Endothelial cell of umbilical vein (primary cell): ENCODE measurements around the gene ANKRD44. TPM values are rescaled to one million over a fixed set of nuclear protein-coding genes. Genes with fewer than 3 reads are reported as not detected.

Experiments
- BruUV-seq: library from RNA; stranded (reverse); fragments of 400-500 nt; replicated peaks from 2 replicates; lab custom pipeline; 2021; lab: Mats Ljungman, UMichigan
- CTCF ChIA-PET: fragments of 300-600, 350-600 bp; sonication (Branson Sonifier 250); formaldehyde crosslinking; loops from one replicate; lab custom pipeline; 2021; ENCODE audit warnings: antibody characterized with exemption, inconsistent platforms; lab: Charles Lee
- POLR2A ChIA-PET: fragments of 300-600, 350-600 bp; sonication (Branson Sonifier 250); formaldehyde crosslinking; loops from one replicate; lab custom pipeline; 2021; ENCODE audit warnings: antibody characterized with exemption, inconsistent platforms; lab: Charles Lee
- DNase-seq: peaks from one replicate; pipeline ENCODE4 v3.0.0-alpha.2; 2011; ENCODE audit warnings: low read depth, low spot score
- FAIRE-seq: peaks from 2 replicates; lab custom pipeline; 2011; peaks lifted over from hg19 to GRCh38; lab: Jason Lieb, UNC
- H2AFZ ChIP-seq: 2 replicates; pipeline ENCODE4 v1.6.0; 2012; ENCODE audit warnings: low read depth, low read length, control low read depth, inconsistent platforms
- H3K27ac ChIP-seq: 2 replicates; pipeline ENCODE4 v1.5.1; 2011; ENCODE audit warnings: low read depth, mild to moderate bottlenecking, control low read depth, low read length, moderate library complexity; ENCODE audit not compliant: insufficient read depth
- H3K27me3 ChIP-seq, 2 experiments: 2 replicates each; pipeline versions ENCODE4 v1.6.0 to v1.6.1; 2011; ENCODE audit warnings: low read length in 2 of 2, mixed read lengths in 1 of 2; ENCODE audit not compliant: control insufficient read depth in 2 of 2, insufficient read depth in 2 of 2
- H3K36me3 ChIP-seq, 2 experiments: 2 replicates in 1 of 2; 3 replicates in 1 of 2; pipeline ENCODE4 v1.5.1; 2011; ENCODE audit warnings: low read length in 2 of 2, mild to moderate bottlenecking in 1 of 2, moderate library complexity in 1 of 2; ENCODE audit not compliant: control insufficient read depth in 2 of 2, insufficient read depth in 2 of 2; ENCODE audit errors: extremely low read depth in 1 of 2
- H3K4me1 ChIP-seq: 3 replicates; pipeline ENCODE4 v1.5.1; 2011; ENCODE audit warnings: mild to moderate bottlenecking, low read length; ENCODE audit not compliant: control insufficient read depth, insufficient read depth; ENCODE audit errors: extremely low read depth
- H3K4me2 ChIP-seq: 2 replicates; pipeline ENCODE4 v1.6.1; 2011; ENCODE audit warnings: low read length, control low read depth, mixed read lengths; ENCODE audit not compliant: insufficient read depth
- H3K4me3 ChIP-seq, 3 experiments: fragments of 200-600 bp in 1 of 3; sonication (generic), shearing (Covaris generic) in 1 of 3; replicated peaks in 1 of 3; 2 replicates each; pipeline ENCODE4 v1.5.1; 2011 to 2016; ENCODE audit warnings: control low read depth in 3 of 3, low read length in 3 of 3, mild to moderate bottlenecking in 2 of 3, inconsistent platforms in 1 of 3, low read depth in 1 of 3, moderate library complexity in 1 of 3; ENCODE audit not compliant: insufficient read depth in 1 of 3
- H3K79me2 ChIP-seq: 2 replicates; pipeline ENCODE4 v1.6.0; 2012; ENCODE audit warnings: low read length, inconsistent platforms; ENCODE audit not compliant: control insufficient read depth, insufficient read depth
- H3K9ac ChIP-seq: replicated peaks from 2 replicates; pipeline ENCODE3; 2011; ENCODE audit warnings: low read length, control low read depth; ENCODE audit not compliant: insufficient read depth; ENCODE audit errors: extremely low read depth
- H3K9me1 ChIP-seq: replicated peaks from 3 replicates; pipeline ENCODE4 v1.6.0; 2011; ENCODE audit warnings: mild to moderate bottlenecking, low read length; ENCODE audit not compliant: control insufficient read depth, insufficient read depth; ENCODE audit errors: extremely low read depth
- H3K9me3 ChIP-seq: replicated peaks from 2 replicates; pipeline ENCODE4 v1.5.1; 2012; ENCODE audit warnings: low read length, inconsistent platforms; ENCODE audit not compliant: control insufficient read depth, insufficient read depth
- H4K20me1 ChIP-seq: replicated peaks from 2 replicates; pipeline ENCODE3; 2011; ENCODE audit warnings: mild to moderate bottlenecking, low read length; ENCODE audit not compliant: control insufficient read depth, insufficient read depth; ENCODE audit errors: extremely low read depth
- EZH2 ChIP-seq: IDR thresholded peaks from 2 replicates; pipeline ENCODE4 v1.6.1; 2012; ENCODE audit warnings: borderline replicate concordance, low read depth, mild to moderate bottlenecking, moderate library complexity, low read length, inconsistent platforms; ENCODE audit not compliant: severe bottlenecking
- FOS ChIP-seq: IDR thresholded peaks from 2 replicates; pipeline ENCODE4 v1.6.1; 2011; ENCODE audit warnings: mild to moderate bottlenecking, low read length, moderate library complexity, borderline replicate concordance; ENCODE audit not compliant: insufficient read depth
- GATA2 ChIP-seq: IDR thresholded peaks from 2 replicates; pipeline ENCODE4 v1.7.0; 2011; ENCODE audit warnings: low read depth, mild to moderate bottlenecking, moderate library complexity, mixed read lengths, low read length; ENCODE audit not compliant: insufficient read length, insufficient read depth
- JUN ChIP-seq: IDR thresholded peaks from 2 replicates; pipeline ENCODE4 v1.6.1; 2011; ENCODE audit warnings: borderline replicate concordance, low read depth; ENCODE audit not compliant: insufficient read length, insufficient read depth
- MYC ChIP-seq: IDR thresholded peaks from one replicate; pipeline ENCODE4 v1.6.1; 2011; ENCODE audit warnings: mild to moderate bottlenecking, low read depth, low read length
- POLR2A ChIP-seq: IDR thresholded peaks from 2 replicates; pipeline ENCODE4 v1.6.1; 2012; ENCODE audit warnings: low read depth, mild to moderate bottlenecking, control low read depth, low read length
- POLR2AphosphoS5 ChIP-seq: IDR thresholded peaks from 2 replicates; pipeline ENCODE4 v1.6.1; 2012; ENCODE audit warnings: low read depth, mild to moderate bottlenecking, control low read depth, low read length, moderate library complexity; ENCODE audit not compliant: insufficient read depth
- dilution Hi-C: fragments of 300-500 bp; cut with MboI; formaldehyde crosslinking; loops from one replicate; pipeline ENCODE4 v1.15.0; 2019; ENCODE audit warnings: low sequenced_read_pairs; ENCODE audit not compliant: extremely low pct_ligation_motif_present
- intact Hi-C: fragments of 100-400 bp; cut with micrococcal nuclease; formaldehyde crosslinking; loops from one replicate; pipeline ENCODE4 v1.10.0; 2022
- polyA plus RNA-seq, 4 experiments: library from polyadenylated mRNA; depleted of rRNA in 3 of 4; stranded (reverse) in 3 of 4; unstranded in 1 of 4; fragments of >200 nt; gene quantifications; 2 replicates each; pipeline versions ENCODE4 v1.2.1 to v1.2.3, GENCODE V29; 2011 to 2012; ENCODE audit warnings: missing spikeins in 1 of 4
- total RNA-seq: library from RNA; stranded (reverse); gene quantifications from 2 replicates; pipeline ENCODE4 v1.2.3, GENCODE V29; 2021
- TF ChIP-seq, protein P1 (sequence below): IDR thresholded peaks from 2 replicates; pipeline ENCODE4 v1.6.1; 2011; ENCODE audit not compliant: insufficient read depth, insufficient read length
- TF ChIP-seq, protein P2 (sequence below), 2 donors: IDR thresholded peaks; 1 replicate in 1 of 2; 2 replicates in 1 of 2; pipeline ENCODE4 v1.5.1; 2011; ENCODE audit warnings: low read length in 2 of 2, mild to moderate bottlenecking in 2 of 2, moderate library complexity in 2 of 2, control low read depth in 1 of 2, inconsistent platforms in 1 of 2, low read depth in 1 of 2; ENCODE audit not compliant: insufficient read depth in 1 of 2; ENCODE audit errors: extremely low read depth in 1 of 2

The ANKRD44 gene
- total and polyA plus RNA-seq, 2 donors (not counting 3 experiments of a cell fraction or from before 2014, with no cell fraction given), result 3.4 to 6.1 TPM

DNA sequence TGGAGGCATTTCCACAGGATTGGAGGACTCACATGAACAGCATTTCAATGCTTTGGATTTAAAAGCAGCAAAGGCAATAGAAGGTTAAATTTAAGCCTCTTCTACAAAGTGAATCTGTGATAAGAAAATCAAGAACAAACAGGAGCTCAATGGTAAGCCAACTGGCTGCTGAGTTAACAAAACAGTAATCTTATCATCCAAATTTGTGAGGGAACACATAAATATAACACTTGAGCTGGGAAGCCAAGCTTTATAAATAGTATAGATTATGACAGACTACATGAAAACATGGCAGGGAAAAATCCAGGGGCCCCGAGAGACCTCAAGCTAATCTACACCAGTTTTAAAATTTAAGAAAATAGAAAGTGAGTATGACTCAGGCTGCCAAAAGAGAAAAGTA lies 275.6 kb downstream of the ANKRD44 start:
- no TSS peak for BruUV-seq
- dilution Hi-C loops (no loop called here), intact Hi-C loops (no loop called here)
- H3K4me3 ChIP-seq, result no peak overlapping the region
- TF ChIP-seq, protein P1, sequence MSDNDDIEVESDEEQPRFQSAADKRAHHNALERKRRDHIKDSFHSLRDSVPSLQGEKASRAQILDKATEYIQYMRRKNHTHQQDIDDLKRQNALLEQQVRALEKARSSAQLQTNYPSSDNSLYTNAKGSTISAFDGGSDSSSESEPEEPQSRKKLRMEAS, result no peak
- TF ChIP-seq FOS (no peak), JUN (no peak), POLR2A (no peak), EZH2 (no peak), GATA2 (no peak), MYC (no peak), POLR2AphosphoS5 (no peak)
- TF ChIP-seq, protein P2, sequence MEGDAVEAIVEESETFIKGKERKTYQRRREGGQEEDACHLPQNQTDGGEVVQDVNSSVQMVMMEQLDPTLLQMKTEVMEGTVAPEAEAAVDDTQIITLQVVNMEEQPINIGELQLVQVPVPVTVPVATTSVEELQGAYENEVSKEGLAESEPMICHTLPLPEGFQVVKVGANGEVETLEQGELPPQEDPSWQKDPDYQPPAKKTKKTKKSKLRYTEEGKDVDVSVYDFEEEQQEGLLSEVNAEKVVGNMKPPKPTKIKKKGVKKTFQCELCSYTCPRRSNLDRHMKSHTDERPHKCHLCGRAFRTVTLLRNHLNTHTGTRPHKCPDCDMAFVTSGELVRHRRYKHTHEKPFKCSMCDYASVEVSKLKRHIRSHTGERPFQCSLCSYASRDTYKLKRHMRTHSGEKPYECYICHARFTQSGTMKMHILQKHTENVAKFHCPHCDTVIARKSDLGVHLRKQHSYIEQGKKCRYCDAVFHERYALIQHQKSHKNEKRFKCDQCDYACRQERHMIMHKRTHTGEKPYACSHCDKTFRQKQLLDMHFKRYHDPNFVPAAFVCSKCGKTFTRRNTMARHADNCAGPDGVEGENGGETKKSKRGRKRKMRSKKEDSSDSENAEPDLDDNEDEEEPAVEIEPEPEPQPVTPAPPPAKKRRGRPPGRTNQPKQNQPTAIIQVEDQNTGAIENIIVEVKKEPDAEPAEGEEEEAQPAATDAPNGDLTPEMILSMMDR (IDR thresholded peaks at IDR 0.05; ENCODE audit: extremely low read depth in 1 of 2, insufficient read depth in 1 of 2, low read depth in 1 of 2, low read length in 2 of 2), result no peak
- H3K79me2 ChIP-seq, result no peaks in the 10 kb centered on the region
- no peaks in the 10 kb centered on the region for H3K9me1 ChIP-seq
- no peak overlapping the region for H3K27ac ChIP-seq
- no peak overlapping the region for H2AFZ ChIP-seq
- FAIRE-seq, result no peak
- peaks cover 10% of the 10 kb centered on the region for H3K4me1 ChIP-seq
- H3K4me2 ChIP-seq, result no peak overlapping the region
- no peaks in the 10 kb centered on the region for H3K9me3 ChIP-seq
- no peaks in the 10 kb centered on the region for H4K20me1 ChIP-seq
- no peak for DNase-seq
- no peaks in the 10 kb centered on the region for H3K27me3 ChIP-seq
- ChIA-PET POLR2A (no interaction called here), CTCF (interaction anchor here (1.1 to 2.1 kb wide), 4 partner anchors 10 to 23 kb away, joined by 3 to 10 read pairs (median 4); no protein-coding TSS in a partner anchor)
- H3K36me3 ChIP-seq, result no peaks in the 10 kb centered on the region
- no peak overlapping the region for H3K9ac ChIP-seq
